Erythroblast (primary cell): Measurements from ENCODE around the gene DTX1.

Source experiments
- GATA1 ChIP-seq: IDR thresholded peaks from 2 replicates; pipeline ENCODE4 v1.6.1; 2011; ENCODE audit warnings: low read depth, mild to moderate bottlenecking, control low read depth, low read length, moderate library complexity
- POLR2A ChIP-seq: IDR thresholded peaks from 2 replicates; pipeline ENCODE4 v1.6.1; 2011; ENCODE audit warnings: mild to moderate bottlenecking, low read length

DNA sequence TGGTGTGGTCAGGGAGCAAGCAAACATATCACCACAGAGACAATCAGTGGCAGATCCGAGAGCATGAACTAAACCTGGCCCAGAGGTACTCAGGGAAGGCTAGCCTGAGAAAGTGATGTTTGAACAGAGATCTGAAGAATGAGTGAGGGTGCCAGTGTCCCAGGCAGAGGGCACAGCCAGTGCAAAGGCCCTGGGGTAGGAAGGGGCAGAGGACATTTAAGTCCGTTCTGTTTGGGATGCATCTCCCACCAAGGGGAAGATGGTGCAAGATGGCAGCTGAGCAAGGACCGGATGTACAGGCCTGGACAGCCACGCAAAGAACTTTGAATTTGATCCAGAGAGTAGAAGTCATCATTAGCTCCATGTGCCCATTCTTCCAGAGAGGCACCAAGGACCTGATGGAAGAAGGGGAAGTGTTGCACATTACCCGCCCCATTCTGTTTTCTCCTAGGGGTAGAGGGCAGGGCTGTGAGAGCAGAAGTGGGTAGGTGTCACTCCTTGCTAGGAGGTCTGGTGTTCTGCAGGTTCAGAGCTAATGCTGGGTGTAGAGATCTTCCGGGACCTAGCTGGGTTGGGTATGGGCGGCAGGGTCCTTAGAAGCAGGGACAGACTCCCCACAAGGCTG, 3.9 kb downstream of the DTX1 start:
- TF ChIP-seq POLR2A = no peak
- TF ChIP-seq GATA1 = no peak
